ENCODE data around the gene PARD3. TPM values are rescaled to one million over a fixed set of nuclear protein-coding genes. Genes with fewer than 3 reads are reported as not detected.

The PARD3 gene
- total RNA-seq, 1 donor from 2014 or later: 97.8 TPM

DNA sequence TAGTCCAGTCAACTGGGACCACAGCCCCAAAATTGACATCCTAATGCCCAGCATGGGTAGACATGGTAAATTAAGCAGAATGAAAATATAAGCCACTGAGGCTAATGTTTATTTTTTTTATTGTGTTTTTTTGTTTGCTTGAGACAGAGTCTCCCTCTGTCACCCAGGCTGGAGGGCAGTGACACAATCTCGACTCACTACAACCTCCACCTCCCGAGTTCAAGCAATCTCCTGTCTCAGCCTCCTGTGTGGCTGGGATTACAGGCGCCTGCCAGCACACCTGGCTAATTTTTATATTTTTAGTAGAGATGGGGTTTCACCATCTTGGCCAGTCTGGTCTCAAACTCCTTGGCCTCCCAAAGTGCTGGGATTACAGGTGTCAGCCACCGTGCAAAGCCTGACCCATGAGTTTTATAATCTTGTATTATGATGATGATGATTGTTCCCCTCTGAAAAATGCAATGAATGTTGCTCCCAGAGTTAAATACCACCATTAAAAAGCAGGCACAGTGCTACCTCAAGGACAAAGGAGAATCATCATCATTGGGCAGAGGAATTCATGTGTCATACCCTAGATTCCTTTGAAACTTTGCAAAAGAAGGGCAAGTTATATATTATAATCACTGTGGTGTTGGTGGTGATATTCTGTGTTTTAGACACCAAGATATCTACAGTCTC is 228.0 kb downstream of the PARD3 start:
- TF ChIP-seq, protein P1, sequence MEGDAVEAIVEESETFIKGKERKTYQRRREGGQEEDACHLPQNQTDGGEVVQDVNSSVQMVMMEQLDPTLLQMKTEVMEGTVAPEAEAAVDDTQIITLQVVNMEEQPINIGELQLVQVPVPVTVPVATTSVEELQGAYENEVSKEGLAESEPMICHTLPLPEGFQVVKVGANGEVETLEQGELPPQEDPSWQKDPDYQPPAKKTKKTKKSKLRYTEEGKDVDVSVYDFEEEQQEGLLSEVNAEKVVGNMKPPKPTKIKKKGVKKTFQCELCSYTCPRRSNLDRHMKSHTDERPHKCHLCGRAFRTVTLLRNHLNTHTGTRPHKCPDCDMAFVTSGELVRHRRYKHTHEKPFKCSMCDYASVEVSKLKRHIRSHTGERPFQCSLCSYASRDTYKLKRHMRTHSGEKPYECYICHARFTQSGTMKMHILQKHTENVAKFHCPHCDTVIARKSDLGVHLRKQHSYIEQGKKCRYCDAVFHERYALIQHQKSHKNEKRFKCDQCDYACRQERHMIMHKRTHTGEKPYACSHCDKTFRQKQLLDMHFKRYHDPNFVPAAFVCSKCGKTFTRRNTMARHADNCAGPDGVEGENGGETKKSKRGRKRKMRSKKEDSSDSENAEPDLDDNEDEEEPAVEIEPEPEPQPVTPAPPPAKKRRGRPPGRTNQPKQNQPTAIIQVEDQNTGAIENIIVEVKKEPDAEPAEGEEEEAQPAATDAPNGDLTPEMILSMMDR (conservative IDR thresholded peaks at IDR 0.05; ENCODE audit: low read depth, low read length): no peak
- no peak overlapping the region for H3K4me3 ChIP-seq (ENCODE audit: low read depth, low read length)
- no peak for DNase-seq (ENCODE audit: low read depth)

DNA sequence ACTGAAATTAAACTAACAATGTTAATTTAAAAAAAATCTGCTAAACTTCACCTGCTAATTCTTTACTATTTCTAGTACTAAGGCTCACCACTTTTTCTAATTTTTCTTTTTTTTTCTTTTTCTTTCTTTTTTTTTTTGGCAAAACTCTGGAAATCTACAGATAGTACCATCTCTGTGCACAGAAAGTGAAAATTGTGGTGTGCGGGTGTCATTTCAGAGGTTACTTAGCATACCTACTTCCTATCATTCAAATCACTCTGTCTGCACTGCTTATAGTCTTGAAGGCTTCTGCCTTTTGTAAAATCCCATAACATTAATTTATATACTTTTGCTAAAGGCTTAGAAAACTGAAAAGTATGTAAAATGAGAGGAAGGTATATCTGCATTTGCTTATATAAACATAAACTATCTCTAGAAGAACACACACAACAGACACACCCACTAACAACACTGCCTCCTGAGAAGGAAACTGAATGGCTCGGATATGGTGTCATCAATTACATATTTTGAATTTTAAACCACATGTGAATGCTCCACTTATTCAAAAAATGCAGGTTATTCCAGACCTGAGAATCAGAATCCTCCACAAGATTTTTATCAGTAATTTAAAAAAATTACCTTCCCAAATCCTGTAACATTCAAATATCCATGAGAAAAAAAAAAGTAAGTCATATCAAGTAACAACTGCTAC is 229.5 kb downstream of the PARD3 start:
- TF ChIP-seq, protein P1 (conservative IDR thresholded peaks at IDR 0.05; ENCODE audit: low read depth, low read length): no peak
- DNase-seq (ENCODE audit: low read depth): no peak
- no peak overlapping the region for H3K4me3 ChIP-seq (ENCODE audit: low read depth, low read length)

DNA sequence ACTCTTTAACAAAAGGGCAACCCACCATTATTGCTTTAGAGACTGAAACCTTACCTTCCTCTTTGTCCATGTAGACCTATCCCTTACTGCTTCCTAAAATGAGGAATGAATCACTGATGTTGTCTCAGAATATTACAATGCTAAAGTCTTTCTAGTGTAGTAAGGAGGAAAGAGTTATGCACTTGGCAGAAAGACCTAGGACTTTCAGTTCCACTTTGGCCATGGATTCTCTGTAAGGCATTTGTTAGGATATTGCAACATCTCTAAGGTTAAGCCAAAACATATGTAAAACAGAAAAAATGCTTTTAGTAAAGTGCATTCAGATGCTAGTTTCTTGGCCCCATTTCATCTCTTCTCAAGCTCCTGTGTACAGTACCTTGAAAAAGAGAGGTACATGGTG is 230.9 kb downstream of the PARD3 start:
- no peak for DNase-seq (ENCODE audit: low read depth)
- TF ChIP-seq, protein P1 (conservative IDR thresholded peaks at IDR 0.05; ENCODE audit: low read depth, low read length): no peak
- H3K4me3 ChIP-seq (ENCODE audit: low read depth, low read length): no peak overlapping the region

DNA sequence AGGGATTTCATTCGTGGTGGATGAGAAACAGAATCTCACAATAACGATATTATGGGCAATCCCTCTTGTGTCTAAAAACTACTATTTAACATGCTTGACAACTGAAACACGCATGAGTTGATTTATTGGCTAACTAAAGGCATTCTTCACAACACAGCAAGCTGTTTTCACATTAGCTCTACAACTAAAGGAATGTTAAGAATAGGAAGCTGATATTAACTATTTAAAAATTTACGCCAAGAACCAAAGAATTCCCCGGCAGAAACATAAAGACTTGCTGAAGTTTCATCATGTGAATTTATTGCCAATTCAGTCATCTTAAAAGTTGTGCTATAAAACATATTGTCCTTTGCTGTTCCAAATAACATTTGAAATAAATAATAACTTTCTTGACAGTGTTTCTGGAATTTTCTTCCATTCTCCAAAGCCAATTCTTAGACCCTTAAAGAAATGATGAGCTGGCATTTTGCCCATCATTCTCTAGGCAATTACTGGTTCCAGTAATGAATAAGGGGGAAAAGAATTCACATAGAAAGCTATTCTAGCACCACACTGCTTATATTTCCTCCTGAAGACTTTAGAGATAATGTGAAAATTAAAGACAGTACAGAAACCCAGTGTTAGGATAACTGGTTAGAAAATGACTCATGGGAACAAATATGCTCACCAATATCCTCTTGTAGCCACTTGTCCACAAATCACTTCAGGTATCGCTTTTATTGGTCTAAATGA is 233.1 kb downstream of the PARD3 start:
- no peak for DNase-seq (ENCODE audit: low read depth)
- TF ChIP-seq, protein P1 (conservative IDR thresholded peaks at IDR 0.05; ENCODE audit: low read depth, low read length): no peak

DNA sequence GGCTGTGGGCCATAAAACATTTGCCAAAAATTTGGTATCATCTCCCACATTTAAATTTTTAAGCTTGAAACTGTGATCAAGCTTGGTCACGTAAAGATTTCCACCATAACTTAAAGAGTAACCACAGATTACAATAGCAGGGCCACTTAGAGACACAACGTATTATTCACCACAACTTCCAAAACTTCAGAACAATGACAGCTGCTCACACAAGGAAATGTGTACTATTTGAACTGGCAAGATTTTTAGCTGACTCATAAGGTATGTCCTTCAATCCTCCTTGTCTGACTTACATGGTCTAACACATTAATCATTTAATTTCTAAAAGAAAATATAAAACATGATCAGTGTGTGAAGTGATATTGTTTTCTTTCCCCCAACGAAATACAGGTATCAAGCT is 234.5 kb downstream of the PARD3 start:
- peak; percentile 54 for DNase-seq (ENCODE audit: low read depth)
- no peak overlapping the region for H3K4me3 ChIP-seq (ENCODE audit: low read depth, low read length)
- TF ChIP-seq, protein P1 (conservative IDR thresholded peaks at IDR 0.05; ENCODE audit: low read depth, low read length): no peak

More for the DNA sequence above, 233.1 kb downstream of the PARD3 start:
- no peak overlapping the region for H3K4me3 ChIP-seq (ENCODE audit: low read depth, low read length)

DNA sequence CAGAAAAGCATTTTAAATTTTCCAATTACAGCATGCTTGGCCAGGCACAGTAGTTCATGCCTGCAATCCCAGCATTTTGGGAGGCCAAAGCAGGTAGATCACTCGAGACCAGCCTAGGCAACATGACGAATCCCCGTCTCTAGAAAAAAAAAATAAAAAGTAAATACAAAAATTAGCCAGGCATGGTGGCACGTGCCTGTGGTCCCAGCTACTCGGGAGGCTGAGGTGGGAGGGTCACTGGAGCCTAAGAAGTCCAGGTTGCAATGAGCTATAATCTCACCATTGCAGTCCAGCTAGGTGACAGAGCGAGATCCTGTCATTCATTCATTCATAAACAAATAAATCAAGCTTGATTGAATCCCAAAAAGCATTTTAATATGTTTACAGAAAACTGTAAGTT is 234.9 kb downstream of the PARD3 start:
- TF ChIP-seq, protein P1 (conservative IDR thresholded peaks at IDR 0.05; ENCODE audit: low read depth, low read length): no peak
- no peak for DNase-seq (ENCODE audit: low read depth)
- H3K4me3 ChIP-seq (ENCODE audit: low read depth, low read length): no peak overlapping the region
